ENCODE measurements around the gene BNIP3. TPM values are rescaled to one million over a fixed set of nuclear protein-coding genes. Genes with fewer than 3 reads are reported as not detected.
"Not testable (repeated sequence)": the region's sequence is repeated elsewhere in the genome, so short reads cannot be mapped to it uniquely, and the experiment has no call there.

The BNIP3 gene
- total RNA-seq, 1 donor from 2014 or later: 99.0 TPM

- H3K27ac Mint-ChIP-seq: no peak overlapping the region
- DNase-seq (ENCODE audit: low spot score): no peak
- intact Hi-C loops (cut with micrococcal nuclease): no loop called here
- no peak overlapping the region for H3K4me3 Mint-ChIP-seq (ENCODE audit: low read depth)
- no peaks in the 10 kb centered on the region for H3K9me3 Mint-ChIP-seq
- H3K27me3 Mint-ChIP-seq (ENCODE audit: low read depth): no peaks in the 10 kb centered on the region
- H3K36me3 Mint-ChIP-seq (ENCODE audit: low read depth): peaks cover 60% of the 10 kb centered on the region
- no peaks in the 10 kb centered on the region for H3K4me1 Mint-ChIP-seq (ENCODE audit: low read depth)
These were observed 27.3 kb downstream of the BNIP3 start for GRCh38 chr10:131954356-131954965.

GRCh38 chr10:131949908-131950307 is 31.8 kb downstream of the BNIP3 start:
- DNase-seq (ENCODE audit: low spot score); H3K9me3 Mint-ChIP-seq; intact Hi-C loops (cut with micrococcal nuclease); H3K27ac Mint-ChIP-seq; H3K27me3 Mint-ChIP-seq (ENCODE audit: low read depth); H3K4me1 Mint-ChIP-seq (ENCODE audit: low read depth); H3K4me3 Mint-ChIP-seq (ENCODE audit: low read depth): not testable (repeated sequence)
- H3K36me3 Mint-ChIP-seq (ENCODE audit: low read depth): peaks cover 64% of the 10 kb centered on the region

GRCh38 chr10:131949041-131949862 is 32.5 kb downstream of the BNIP3 start:
- H3K4me3 Mint-ChIP-seq (ENCODE audit: low read depth): no peak overlapping the region
- DNase-seq (ENCODE audit: low spot score): no peak
- H3K9me3 Mint-ChIP-seq: no peaks in the 10 kb centered on the region
- H3K27me3 Mint-ChIP-seq (ENCODE audit: low read depth): no peaks in the 10 kb centered on the region
- peaks cover 62% of the 10 kb centered on the region for H3K36me3 Mint-ChIP-seq (ENCODE audit: low read depth)
- intact Hi-C loops (cut with micrococcal nuclease): no loop called here
- H3K4me1 Mint-ChIP-seq (ENCODE audit: low read depth): no peaks in the 10 kb centered on the region
- no peak overlapping the region for H3K27ac Mint-ChIP-seq

GRCh38 chr10:131948501-131948900 is 33.2 kb downstream of the BNIP3 start:
- no peak overlapping the region for H3K27ac Mint-ChIP-seq
- no peaks in the 10 kb centered on the region for H3K27me3 Mint-ChIP-seq (ENCODE audit: low read depth)
- no peaks in the 10 kb centered on the region for H3K9me3 Mint-ChIP-seq
- H3K4me1 Mint-ChIP-seq (ENCODE audit: low read depth): no peaks in the 10 kb centered on the region
- DNase-seq (ENCODE audit: low spot score): no peak
- peaks cover 64% of the 10 kb centered on the region for H3K36me3 Mint-ChIP-seq (ENCODE audit: low read depth)
- no peak overlapping the region for H3K4me3 Mint-ChIP-seq (ENCODE audit: low read depth)
- intact Hi-C loops (cut with micrococcal nuclease): no loop called here

GRCh38 chr10:131947631-131948347 is 33.9 kb downstream of the BNIP3 start:
- DNase-seq (ENCODE audit: low spot score): no peak
- intact Hi-C loops (cut with micrococcal nuclease): no loop called here
- Mint-ChIP-seq H3K27me3 (ENCODE audit: low read depth) (no peaks in the 10 kb centered on the region), H3K36me3 (ENCODE audit: low read depth) (peaks cover 63% of the 10 kb centered on the region), H3K27ac (no peak overlapping the region), H3K9me3 (no peaks in the 10 kb centered on the region), H3K4me1 (ENCODE audit: low read depth) (peaks cover 4% of the 10 kb centered on the region), H3K4me3 (ENCODE audit: low read depth) (no peak overlapping the region)

- H3K36me3 Mint-ChIP-seq (ENCODE audit: low read depth): peaks cover 66% of the 10 kb centered on the region
- no peaks in the 10 kb centered on the region for H3K9me3 Mint-ChIP-seq
- no peak overlapping the region for H3K27ac Mint-ChIP-seq
- H3K27me3 Mint-ChIP-seq (ENCODE audit: low read depth): no peaks in the 10 kb centered on the region
- DNase-seq (ENCODE audit: low spot score): no peak
- peaks cover 4% of the 10 kb centered on the region for H3K4me1 Mint-ChIP-seq (ENCODE audit: low read depth)
- H3K4me3 Mint-ChIP-seq (ENCODE audit: low read depth): no peak overlapping the region
- intact Hi-C loops (cut with micrococcal nuclease): no loop called here
These were observed 34.8 kb downstream of the BNIP3 start for GRCh38 chr10:131946880-131947279.

- no peak overlapping the region for H3K27ac Mint-ChIP-seq
- H3K4me1 Mint-ChIP-seq (ENCODE audit: low read depth): peaks cover 4% of the 10 kb centered on the region
- no peaks in the 10 kb centered on the region for H3K27me3 Mint-ChIP-seq (ENCODE audit: low read depth)
- no peak overlapping the region for H3K4me3 Mint-ChIP-seq (ENCODE audit: low read depth)
- intact Hi-C loops (cut with micrococcal nuclease): no loop called here
- no peak for DNase-seq (ENCODE audit: low spot score)
- H3K36me3 Mint-ChIP-seq (ENCODE audit: low read depth): peaks cover 67% of the 10 kb centered on the region
- H3K9me3 Mint-ChIP-seq: no peaks in the 10 kb centered on the region
These were observed 35.4 kb downstream of the BNIP3 start for GRCh38 chr10:131946321-131946751.

- Mint-ChIP-seq H3K9me3 (no peaks in the 10 kb centered on the region), H3K27me3 (ENCODE audit: low read depth) (no peaks in the 10 kb centered on the region), H3K4me1 (ENCODE audit: low read depth) (peaks cover 4% of the 10 kb centered on the region), H3K4me3 (ENCODE audit: low read depth) (no peak overlapping the region), H3K27ac (no peak overlapping the region), H3K36me3 (ENCODE audit: low read depth) (peaks cover 74% of the 10 kb centered on the region)
- no peak for DNase-seq (ENCODE audit: low spot score)
- intact Hi-C loops (cut with micrococcal nuclease): no loop called here
These were observed 36.6 kb downstream of the BNIP3 start for GRCh38 chr10:131944976-131945695.

- intact Hi-C loops (cut with micrococcal nuclease): no loop called here
- H3K27me3 Mint-ChIP-seq (ENCODE audit: low read depth): no peaks in the 10 kb centered on the region
These were observed 37.3 kb downstream of the BNIP3 start for GRCh38 chr10:131944412-131944811.

GRCh38 chr10:131943021-131943814 is 38.5 kb downstream of the BNIP3 start:
- H3K27me3 Mint-ChIP-seq (ENCODE audit: low read depth): no peaks in the 10 kb centered on the region
- H3K9me3 Mint-ChIP-seq: no peaks in the 10 kb centered on the region
- H3K36me3 Mint-ChIP-seq (ENCODE audit: low read depth): peaks cover 75% of the 10 kb centered on the region
- peaks cover 4% of the 10 kb centered on the region for H3K4me1 Mint-ChIP-seq (ENCODE audit: low read depth)
- H3K4me3 Mint-ChIP-seq (ENCODE audit: low read depth): no peak overlapping the region
- H3K27ac Mint-ChIP-seq: no peak overlapping the region
- intact Hi-C loops (cut with micrococcal nuclease): loop anchor here (2.0 kb wide), 1 partner anchor 56 kb away; no protein-coding TSS in a partner anchor
- DNase-seq (ENCODE audit: low spot score): no peak

More at GRCh38 chr10:131944412-131944811, 37.3 kb downstream of the BNIP3 start:
- DNase-seq (ENCODE audit: low spot score): no peak
- Mint-ChIP-seq H3K9me3 (no peaks in the 10 kb centered on the region), H3K36me3 (ENCODE audit: low read depth) (peaks cover 78% of the 10 kb centered on the region), H3K27ac (no peak overlapping the region), H3K4me3 (ENCODE audit: low read depth) (no peak overlapping the region), H3K4me1 (ENCODE audit: low read depth) (peaks cover 4% of the 10 kb centered on the region)

GRCh38 chr10:131942455-131942854 is 39.3 kb downstream of the BNIP3 start:
- no peak for DNase-seq (ENCODE audit: low spot score)
- Mint-ChIP-seq H3K9me3 (no peaks in the 10 kb centered on the region), H3K4me3 (ENCODE audit: low read depth) (no peak overlapping the region), H3K27ac (no peak overlapping the region), H3K36me3 (ENCODE audit: low read depth) (peaks cover 74% of the 10 kb centered on the region), H3K4me1 (ENCODE audit: low read depth) (peaks cover 4% of the 10 kb centered on the region), H3K27me3 (ENCODE audit: low read depth) (no peaks in the 10 kb centered on the region)
- intact Hi-C loops (cut with micrococcal nuclease): loop anchor here (2.0 kb wide), 1 partner anchor 56 kb away; no protein-coding TSS in a partner anchor

- no peak for DNase-seq (ENCODE audit: low spot score)
- Mint-ChIP-seq H3K4me3 (ENCODE audit: low read depth) (no peak overlapping the region), H3K27me3 (ENCODE audit: low read depth) (no peaks in the 10 kb centered on the region), H3K27ac (no peak overlapping the region), H3K9me3 (no peaks in the 10 kb centered on the region), H3K4me1 (ENCODE audit: low read depth) (peaks cover 10% of the 10 kb centered on the region), H3K36me3 (ENCODE audit: low read depth) (peaks cover 44% of the 10 kb centered on the region)
- intact Hi-C loops (cut with micrococcal nuclease): no loop called here
These were observed 43.0 kb downstream of the BNIP3 start for GRCh38 chr10:131938681-131939080.
